OCI-LY7 (cell line): Measurements from ENCODE around the gene TNS3. TPM values are rescaled to one million over a fixed set of nuclear protein-coding genes. Genes with fewer than 3 reads are reported as not detected.

Experiments used
- BruUV-seq: library from RNA; stranded (reverse); fragments of 400-500 nt; replicated peaks from 2 replicates; lab custom pipeline; 2021; lab: Mats Ljungman, UMichigan
- CTCF ChIA-PET: fragments of 300-600 bp; sonication (Branson Sonifier 250); formaldehyde crosslinking; loops from one replicate; lab custom pipeline; 2022; ENCODE audit warnings: antibody characterized with exemption; ENCODE audit not compliant: unreplicated experiment; lab: Charles Lee
- POLR2A ChIA-PET: fragments of 300-600 bp; sonication (Branson Sonifier 250); formaldehyde crosslinking; loops from one replicate; lab custom pipeline; 2022; ENCODE audit warnings: antibody characterized with exemption; lab: Charles Lee
- DNase-seq: peaks from one replicate; pipeline ENCODE4 v3.0.0-alpha.2; 2015; ENCODE audit warnings: low spot score
- H2AFZ ChIP-seq: fragments of 200-600 bp; sonication (generic), shearing (Covaris generic); 2 replicates; pipeline ENCODE4 v1.6.1; 2014; ENCODE audit warnings: mild to moderate bottlenecking, antibody characterized with exemption, low read length, moderate library complexity
- H3K27ac ChIP-seq: fragments of 200-600 bp; sonication (generic); 2 replicates; pipeline ENCODE4 v1.5.1; 2014; ENCODE audit warnings: mixed run types, low read depth, mild to moderate bottlenecking, moderate library complexity, low read length, inconsistent platforms; ENCODE audit not compliant: poor library complexity, severe bottlenecking
- H3K36me3 ChIP-seq: fragments of 200-600 bp; sonication (generic); 2 replicates; pipeline ENCODE4 v1.6.1; 2014; ENCODE audit warnings: mild to moderate bottlenecking, antibody characterized with exemption, low read length, moderate library complexity, mixed read lengths; ENCODE audit not compliant: insufficient read depth
- H3K4me1 ChIP-seq: fragments of 200-600 bp; sonication (generic); 2 replicates; pipeline ENCODE4 v1.5.1; 2014; ENCODE audit warnings: mild to moderate bottlenecking, low read length; ENCODE audit not compliant: insufficient read depth, poor library complexity, severe bottlenecking
- H3K4me2 ChIP-seq: fragments of 200-600 bp; sonication (generic); 2 replicates; pipeline ENCODE4 v1.6.1; 2014; ENCODE audit warnings: mild to moderate bottlenecking, low read length
- H3K4me3 ChIP-seq: fragments of 200-600 bp; sonication (generic); 2 replicates; pipeline ENCODE4 v1.5.1; 2014; ENCODE audit warnings: mild to moderate bottlenecking, low read depth, low read length; ENCODE audit not compliant: poor library complexity, severe bottlenecking
- H3K79me2 ChIP-seq: fragments of 200-600 bp; sonication (generic); 2 replicates; pipeline ENCODE4 v1.6.1; 2016; ENCODE audit warnings: low read depth, mild to moderate bottlenecking, low read length, moderate library complexity, mixed read lengths; ENCODE audit not compliant: insufficient read depth
- H3K9me2 ChIP-seq: fragments of 200-600 bp; sonication (generic); 2 replicates; pipeline ENCODE4 v1.6.1; 2016; ENCODE audit warnings: mild to moderate bottlenecking, low read length, mixed read lengths; ENCODE audit not compliant: insufficient read depth
- H3K9me3 ChIP-seq: fragments of 200-600 bp; sonication (generic); 2 replicates; pipeline ENCODE4 v1.6.1; 2014; ENCODE audit warnings: mild to moderate bottlenecking, mixed run types, low read length, mixed read lengths
- H4K20me1 ChIP-seq: fragments of 200-600 bp; sonication (generic); 2 replicates; pipeline ENCODE4 v1.6.1; 2014; ENCODE audit warnings: mild to moderate bottlenecking, antibody characterized with exemption, low read length, moderate library complexity, mixed read lengths; ENCODE audit not compliant: insufficient read depth
- CTCF ChIP-seq: fragments of 200-600 bp; sonication (generic); conservative IDR thresholded peaks from 2 replicates; pipeline ENCODE4 v1.5.1; 2014; ENCODE audit warnings: mild to moderate bottlenecking, antibody characterized with exemption, low read length, moderate library complexity, mixed read lengths
- EZH2phosphoT487 ChIP-seq: fragments of 200-600 bp; sonication (generic); IDR thresholded peaks from 2 replicates; pipeline ENCODE4 v1.6.1; 2018; ENCODE audit warnings: low read depth, borderline replicate concordance, mild to moderate bottlenecking, mixed run types, antibody characterized with exemption, low read length, moderate library complexity, mixed read lengths
- intact Hi-C: fragments of 100-400 bp; cut with micrococcal nuclease; formaldehyde crosslinking; loops from one replicate; pipeline ENCODE4 v1.10.0; 2022; ENCODE audit not compliant: unreplicated experiment
- total RNA-seq, 2 experiments: library from RNA; depleted of rRNA in 1 of 2; stranded (reverse); fragments of >200 nt in 1 of 2; shearing (Covaris generic) in 1 of 2; gene quantifications; 2 replicates each; pipeline ENCODE4 v1.2.3, GENCODE V29; 2014 to 2022

The TNS3 gene
- total RNA-seq, 2 experiments from 2014 or later = 9.5 to 42.1 TPM

GRCh38 chr7:47529826-47530555 is 51.9 kb downstream of the TNS3 start:
- Histone ChIP-seq H3K4me3 (no peak overlapping the region), H3K36me3 (peaks cover 26% of the 10 kb centered on the region), H3K9me3 (peaks cover 7% of the 10 kb centered on the region; the same call in 1 of the 2 replicates), H3K27ac (no peak overlapping the region), H4K20me1 (no peaks in the 10 kb centered on the region), H3K79me2 (no peaks in the 10 kb centered on the region), H2AFZ (no peak overlapping the region), H3K9me2 (no peaks in the 10 kb centered on the region), H3K4me2 (no peak overlapping the region), H3K4me1 (no peaks in the 10 kb centered on the region)
- ChIA-PET POLR2A (no interaction called here), CTCF (no interaction called here)
- no TSS peak for BruUV-seq
- TF ChIP-seq EZH2phosphoT487 (no peak), CTCF (no peak)
- intact Hi-C loops = no loop called here
- DNase-seq = no peak

GRCh38 chr7:47529405-47529804 is 52.5 kb downstream of the TNS3 start:
- Histone ChIP-seq H3K36me3 (peaks cover 26% of the 10 kb centered on the region), H4K20me1 (no peaks in the 10 kb centered on the region), H2AFZ (no peak overlapping the region), H3K4me2 (no peak overlapping the region), H3K4me1 (no peaks in the 10 kb centered on the region), H3K79me2 (no peaks in the 10 kb centered on the region), H3K9me3 (peaks cover 7% of the 10 kb centered on the region; the same call in 1 of the 2 replicates), H3K27ac (no peak overlapping the region), H3K4me3 (no peak overlapping the region), H3K9me2 (no peaks in the 10 kb centered on the region)
- no TSS peak for BruUV-seq
- intact Hi-C loops = no loop called here
- CTCF ChIA-PET = no interaction called here
- TF ChIP-seq CTCF (no peak), EZH2phosphoT487 (no peak)
- no peak for DNase-seq
- POLR2A ChIA-PET = no interaction called here

GRCh38 chr7:47528471-47528870 is 53.4 kb downstream of the TNS3 start:
- H3K9me2 ChIP-seq = no peaks in the 10 kb centered on the region
- H3K4me3 ChIP-seq = no peak overlapping the region
- ChIA-PET CTCF (no interaction called here), POLR2A (no interaction called here)
- no peak for DNase-seq
- H3K79me2 ChIP-seq = no peaks in the 10 kb centered on the region
- no peak overlapping the region for H3K4me2 ChIP-seq
- no peak overlapping the region for H3K27ac ChIP-seq
- intact Hi-C loops = no loop called here
- peaks cover 7% of the 10 kb centered on the region; the same call in 1 of the 2 replicates for H3K9me3 ChIP-seq
- BruUV-seq = no TSS peak
- H3K4me1 ChIP-seq = no peaks in the 10 kb centered on the region
- TF ChIP-seq CTCF (no peak), EZH2phosphoT487 (no peak)
- H3K36me3 ChIP-seq = peaks cover 26% of the 10 kb centered on the region
- no peaks in the 10 kb centered on the region for H4K20me1 ChIP-seq
- no peak overlapping the region for H2AFZ ChIP-seq
